Panc1 (cell line): ENCODE measurements around the gene FAM13C. TPM values are rescaled to one million over a fixed set of nuclear protein-coding genes. Genes with fewer than 3 reads are reported as not detected.

Source experiments
- ATAC-seq: fragments of 200-7000 bp; cut with Tn5 transposase; 2 replicates; pipeline ENCODE4 v1.9.1; 2020; ENCODE audit warnings: mild to moderate bottlenecking, moderate library complexity
- BruUV-seq: library from RNA; stranded (reverse); fragments of 400-500 nt; replicated peaks from 2 replicates; lab custom pipeline; 2021; lab: Mats Ljungman, UMichigan
- CTCF ChIA-PET: fragments of 300-600 bp; sonication (Branson Sonifier 250); formaldehyde crosslinking; loops from one replicate; lab custom pipeline; 2022; ENCODE audit warnings: antibody characterized with exemption; lab: Charles Lee
- POLR2A ChIA-PET: fragments of 300-600 bp; sonication (Branson Sonifier 250); formaldehyde crosslinking; loops from one replicate; lab custom pipeline; 2022; ENCODE audit warnings: antibody characterized with exemption; lab: Charles Lee
- DNase-seq: peaks from one replicate; pipeline ENCODE4 v3.0.0-alpha.2; 2010; ENCODE audit warnings: low read depth, low spot score
- H3K27ac ChIP-seq: 2 replicates; pipeline ENCODE4 v1.5.1; 2011; ENCODE audit warnings: mild to moderate bottlenecking, low read length, inconsistent platforms
- H3K27me3 ChIP-seq: fragments of 200-500 bp; sonication (Bioruptor generic); 2 replicates; pipeline ENCODE4 v1.6.0; 2014; ENCODE audit warnings: low read length, inconsistent platforms; ENCODE audit not compliant: control insufficient read depth, insufficient read depth
- H3K36me3 ChIP-seq: fragments of 200-500 bp; sonication (Bioruptor generic); 2 replicates; pipeline ENCODE4 v1.5.1; 2014; ENCODE audit warnings: inconsistent platforms, mild to moderate bottlenecking, low read length, moderate library complexity; ENCODE audit not compliant: control insufficient read depth, insufficient read depth
- H3K4me1 ChIP-seq: 2 replicates; pipeline ENCODE4 v1.5.1; 2011; ENCODE audit warnings: inconsistent platforms, mild to moderate bottlenecking, low read length, moderate library complexity; ENCODE audit not compliant: control insufficient read depth, insufficient read depth
- H3K4me3 ChIP-seq, 2 experiments: 2 replicates each; pipeline ENCODE4 v1.5.1; 2011 to 2012; ENCODE audit warnings: low read depth in 2 of 2, low read length in 2 of 2, mild to moderate bottlenecking in 2 of 2, inconsistent platforms in 1 of 2, moderate library complexity in 1 of 2
- H3K9me3 ChIP-seq: fragments of 200-500 bp; sonication (Bioruptor generic); 2 replicates; pipeline ENCODE4 v1.5.1; 2014; ENCODE audit warnings: low read depth, mild to moderate bottlenecking, inconsistent platforms, low read length, moderate library complexity; ENCODE audit not compliant: control insufficient read depth, insufficient read depth
- CTCF ChIP-seq: fragments of 450-650 bp; IDR thresholded peaks from 2 replicates; pipeline ENCODE4 v1.5.1; 2017; ENCODE audit warnings: mild to moderate bottlenecking
- POLR2AphosphoS5 ChIP-seq: IDR thresholded peaks from 2 replicates; pipeline ENCODE4 v1.6.1; 2012; ENCODE audit warnings: mild to moderate bottlenecking, low read depth, low read length, moderate library complexity
- SIN3A ChIP-seq: IDR thresholded peaks from 2 replicates; pipeline ENCODE4 v1.6.1; 2012; ENCODE audit warnings: low read depth, mild to moderate bottlenecking, low read length, moderate library complexity, borderline replicate concordance; ENCODE audit not compliant: insufficient read depth
- TCF7L2 ChIP-seq: IDR thresholded peaks from 2 replicates; pipeline ENCODE4 v1.6.1; 2011; ENCODE audit warnings: mild to moderate bottlenecking, low read depth, low read length, inconsistent platforms
- in situ Hi-C: cut with HindIII; loops from 2 replicates; pipeline ENCODE4 v1.10.0; 2016; ENCODE audit warnings: low sequenced_read_pairs, low pct_unique_long_range_greater_than_20kb
- intact Hi-C: fragments of 100-400 bp; cut with micrococcal nuclease; formaldehyde crosslinking; loops from one replicate; pipeline ENCODE4 v1.10.0; 2022; ENCODE audit not compliant: unreplicated experiment
- total RNA-seq: library from RNA; stranded (reverse); gene quantifications from one replicate; pipeline ENCODE4 v1.2.1, GENCODE V29; 2021; ENCODE audit not compliant: unreplicated experiment
- TF ChIP-seq, protein P1 (sequence below), 2 experiments: IDR thresholded peaks; 2 replicates each; pipeline ENCODE4 v1.6.1; 2011 to 2012; ENCODE audit warnings: low read depth in 2 of 2, control low read depth in 1 of 2, low read length in 1 of 2, mild to moderate bottlenecking in 1 of 2, moderate library complexity in 1 of 2; ENCODE audit not compliant: insufficient read depth in 1 of 2

Gene FAM13C
- total RNA-seq, 1 experiment from 2014 or later = not detected

DNA sequence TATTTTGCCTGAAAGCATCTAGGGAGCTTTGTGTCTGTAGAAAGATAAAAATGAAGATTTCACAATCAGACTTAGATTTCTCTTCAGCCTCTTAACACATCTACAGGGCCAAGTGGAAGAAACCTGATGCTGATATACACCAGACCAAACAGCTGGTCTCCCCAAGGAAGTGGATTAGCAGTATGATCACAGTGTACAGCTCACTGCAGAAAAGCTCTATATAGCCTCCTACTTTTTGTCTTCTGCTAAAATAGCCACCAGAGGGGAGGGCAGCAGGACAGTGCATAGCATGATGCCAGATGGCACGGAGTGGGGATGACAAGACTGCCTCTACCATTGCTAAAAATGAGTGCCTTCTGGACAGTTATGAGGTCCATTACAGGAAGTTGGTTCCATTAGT lies 16.0 kb downstream of the FAM13C start:
- Histone ChIP-seq H3K9me3 (no peaks in the 10 kb centered on the region), H3K27ac (no peak overlapping the region), H3K27me3 (no peaks in the 10 kb centered on the region), H3K36me3 (no peaks in the 10 kb centered on the region), H3K4me1 (no peaks in the 10 kb centered on the region), H3K4me3 (no peak overlapping the region)
- intact Hi-C loops = no loop called here
- ChIA-PET POLR2A (no interaction called here), CTCF (no interaction called here)
- no peak for TF ChIP-seq SIN3A
- TF ChIP-seq TCF7L2 = no peak
- TF ChIP-seq, protein P1, sequence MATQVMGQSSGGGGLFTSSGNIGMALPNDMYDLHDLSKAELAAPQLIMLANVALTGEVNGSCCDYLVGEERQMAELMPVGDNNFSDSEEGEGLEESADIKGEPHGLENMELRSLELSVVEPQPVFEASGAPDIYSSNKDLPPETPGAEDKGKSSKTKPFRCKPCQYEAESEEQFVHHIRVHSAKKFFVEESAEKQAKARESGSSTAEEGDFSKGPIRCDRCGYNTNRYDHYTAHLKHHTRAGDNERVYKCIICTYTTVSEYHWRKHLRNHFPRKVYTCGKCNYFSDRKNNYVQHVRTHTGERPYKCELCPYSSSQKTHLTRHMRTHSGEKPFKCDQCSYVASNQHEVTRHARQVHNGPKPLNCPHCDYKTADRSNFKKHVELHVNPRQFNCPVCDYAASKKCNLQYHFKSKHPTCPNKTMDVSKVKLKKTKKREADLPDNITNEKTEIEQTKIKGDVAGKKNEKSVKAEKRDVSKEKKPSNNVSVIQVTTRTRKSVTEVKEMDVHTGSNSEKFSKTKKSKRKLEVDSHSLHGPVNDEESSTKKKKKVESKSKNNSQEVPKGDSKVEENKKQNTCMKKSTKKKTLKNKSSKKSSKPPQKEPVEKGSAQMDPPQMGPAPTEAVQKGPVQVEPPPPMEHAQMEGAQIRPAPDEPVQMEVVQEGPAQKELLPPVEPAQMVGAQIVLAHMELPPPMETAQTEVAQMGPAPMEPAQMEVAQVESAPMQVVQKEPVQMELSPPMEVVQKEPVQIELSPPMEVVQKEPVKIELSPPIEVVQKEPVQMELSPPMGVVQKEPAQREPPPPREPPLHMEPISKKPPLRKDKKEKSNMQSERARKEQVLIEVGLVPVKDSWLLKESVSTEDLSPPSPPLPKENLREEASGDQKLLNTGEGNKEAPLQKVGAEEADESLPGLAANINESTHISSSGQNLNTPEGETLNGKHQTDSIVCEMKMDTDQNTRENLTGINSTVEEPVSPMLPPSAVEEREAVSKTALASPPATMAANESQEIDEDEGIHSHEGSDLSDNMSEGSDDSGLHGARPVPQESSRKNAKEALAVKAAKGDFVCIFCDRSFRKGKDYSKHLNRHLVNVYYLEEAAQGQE (IDR thresholded peaks at IDR 0.05; ENCODE audit: insufficient read depth in 1 of 2, low read depth in 2 of 2, low read length in 1 of 2) = no peak
- no peak for TF ChIP-seq POLR2AphosphoS5
- TF ChIP-seq CTCF = no peak
- BruUV-seq = no TSS peak
- ATAC-seq = no peak
- in situ Hi-C loops = no loop called here
- DNase-seq = no peak

DNA sequence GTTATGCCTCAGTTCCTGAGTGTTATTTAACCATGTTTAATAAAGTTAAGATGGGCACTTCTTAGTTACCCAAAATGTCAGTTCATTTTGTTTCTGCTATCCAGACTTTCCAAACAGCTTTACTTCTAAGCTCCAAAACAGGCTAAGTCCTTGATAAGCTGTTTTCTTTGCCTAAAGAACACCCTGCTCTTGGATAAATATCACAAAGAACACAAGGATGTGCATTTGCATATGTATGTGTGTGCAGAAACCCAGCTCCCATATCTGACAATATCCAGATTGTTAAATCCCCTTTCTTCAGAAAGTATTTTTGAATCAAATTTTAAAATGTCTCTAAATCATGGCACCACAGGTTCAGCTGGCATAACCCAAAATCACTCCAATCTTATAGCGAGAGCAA lies 19.6 kb downstream of the FAM13C start:
- in situ Hi-C loops (no loop called here), intact Hi-C loops (no loop called here)
- no peaks in the 10 kb centered on the region for H3K36me3 ChIP-seq
- no peak overlapping the region for H3K27ac ChIP-seq
- H3K4me1 ChIP-seq = no peaks in the 10 kb centered on the region
- TF ChIP-seq POLR2AphosphoS5 (no peak), CTCF (no peak), SIN3A (no peak), TCF7L2 (no peak)
- TF ChIP-seq, protein P1 (IDR thresholded peaks at IDR 0.05; ENCODE audit: insufficient read depth in 1 of 2, low read depth in 2 of 2, low read length in 1 of 2) = no peak
- ATAC-seq (no peak), DNase-seq (no peak)
- POLR2A ChIA-PET = no interaction called here
- no peaks in the 10 kb centered on the region for H3K27me3 ChIP-seq
- H3K4me3 ChIP-seq = no peak overlapping the region
- no peaks in the 10 kb centered on the region for H3K9me3 ChIP-seq
- no TSS peak for BruUV-seq
- CTCF ChIA-PET = no interaction called here
